H9 (cell line): ENCODE measurements around the gene USP40. TPM values are rescaled to one million over a fixed set of nuclear protein-coding genes. Genes with fewer than 3 reads are reported as not detected.
"Not testable (repeated sequence)": the region's sequence is repeated elsewhere in the genome, so short reads cannot be mapped to it uniquely, and the experiment has no call there.

Source experiments
- DNase-seq: peaks from one replicate; pipeline ENCODE4 v3.0.0-alpha.2; 2017
- H2AFZ ChIP-seq: one replicate; pipeline ENCODE4 v1.6.1; 2013; ENCODE audit warnings: mild to moderate bottlenecking, low read length, control low read depth, moderate library complexity
- H2AK5ac ChIP-seq: 2 replicates; pipeline ENCODE4 v1.6.1; 2013; ENCODE audit warnings: low read length, control low read depth, mixed read lengths; ENCODE audit not compliant: insufficient read length
- H2BK120ac ChIP-seq: one replicate; pipeline ENCODE4 v1.6.1; 2013; ENCODE audit warnings: low read depth, mild to moderate bottlenecking, low read length, control low read depth, inconsistent platforms; ENCODE audit not compliant: poor library complexity, severe bottlenecking
- H2BK12ac ChIP-seq: 2 replicates; pipeline ENCODE4 v1.6.1; 2013; ENCODE audit warnings: low read length, control low read depth, mixed read lengths, low read depth; ENCODE audit not compliant: insufficient read length
- H2BK15ac ChIP-seq: 2 replicates; pipeline ENCODE4 v1.6.1; 2013; ENCODE audit warnings: low read depth, low read length, control low read depth
- H2BK20ac ChIP-seq: one replicate; pipeline ENCODE4 v1.6.1; 2013; ENCODE audit warnings: low read depth, mild to moderate bottlenecking, low read length, control low read depth, inconsistent platforms; ENCODE audit not compliant: poor library complexity, severe bottlenecking
- H2BK5ac ChIP-seq: 2 replicates; pipeline ENCODE4 v1.6.1; 2013; ENCODE audit warnings: low read length, control low read depth, mixed read lengths; ENCODE audit not compliant: insufficient read length
- H3K14ac ChIP-seq: 2 replicates; pipeline ENCODE4 v1.6.1; 2013; ENCODE audit warnings: low read length, control low read depth; ENCODE audit not compliant: insufficient read depth
- H3K18ac ChIP-seq: 2 replicates; pipeline ENCODE4 v1.6.1; 2013; ENCODE audit warnings: low read depth, mild to moderate bottlenecking, mixed read lengths, low read length, control low read depth; ENCODE audit not compliant: insufficient read length
- H3K23ac ChIP-seq: 2 replicates; pipeline ENCODE4 v1.6.1; 2013; ENCODE audit warnings: low read length, control low read depth, mixed read lengths, low read depth; ENCODE audit not compliant: insufficient read length
- H3K23me2 ChIP-seq: 2 replicates; pipeline ENCODE4 v1.6.1; 2013; ENCODE audit warnings: low read depth, mild to moderate bottlenecking, mixed read lengths, low read length, control low read depth; ENCODE audit not compliant: insufficient read length, poor library complexity, severe bottlenecking
- H3K27ac ChIP-seq: 2 replicates; pipeline ENCODE4 v1.5.1; 2013; ENCODE audit warnings: low read length, control low read depth, mixed read lengths, low read depth; ENCODE audit not compliant: insufficient read length
- H3K27me3 ChIP-seq: 2 replicates; pipeline ENCODE4 v1.6.1; 2013; ENCODE audit warnings: low read length, control low read depth, inconsistent platforms; ENCODE audit not compliant: insufficient read depth
- H3K4ac ChIP-seq: 2 replicates; pipeline ENCODE4 v1.6.1; 2013; ENCODE audit warnings: low read depth, mild to moderate bottlenecking, control low read depth, inconsistent platforms, low read length, moderate library complexity
- H3K4me1 ChIP-seq: 2 replicates; pipeline ENCODE4 v1.6.1; 2013; ENCODE audit warnings: low read length, control low read depth, inconsistent platforms; ENCODE audit not compliant: insufficient read depth
- H3K4me2 ChIP-seq: 2 replicates; pipeline ENCODE4 v1.6.1; 2013; ENCODE audit warnings: low read length, control low read depth, mixed read lengths; ENCODE audit not compliant: insufficient read length, insufficient read depth
- H3K56ac ChIP-seq: 2 replicates; pipeline ENCODE4 v1.6.1; 2013; ENCODE audit warnings: low read depth, mild to moderate bottlenecking, mixed read lengths, low read length, control low read depth; ENCODE audit not compliant: insufficient read length
- H3K79me1 ChIP-seq: 2 replicates; pipeline ENCODE4 v1.6.1; 2013; ENCODE audit warnings: low read depth, mild to moderate bottlenecking, moderate library complexity, low read length, control low read depth, inconsistent platforms; ENCODE audit not compliant: insufficient read depth, poor library complexity, severe bottlenecking
- H3K79me2 ChIP-seq: 2 replicates; pipeline ENCODE4 v1.6.1; 2013; ENCODE audit warnings: low read length, control low read depth, inconsistent platforms; ENCODE audit not compliant: insufficient read depth
- H3K9ac ChIP-seq: 2 replicates; pipeline ENCODE4 v1.6.1; 2013; ENCODE audit warnings: low read length, control low read depth, mixed read lengths; ENCODE audit not compliant: insufficient read length; ENCODE audit errors: extremely low read depth
- H3K9me3 ChIP-seq: one replicate; pipeline ENCODE4 v1.6.1; 2013; ENCODE audit warnings: low read depth, low read length, inconsistent platforms; ENCODE audit not compliant: control insufficient read depth
- H3T11ph ChIP-seq: one replicate; pipeline ENCODE4 v1.6.1; 2013; ENCODE audit warnings: mild to moderate bottlenecking, low read length, control low read depth, inconsistent platforms
- H4K20me1 ChIP-seq: one replicate; pipeline ENCODE4 v1.6.1; 2013; ENCODE audit not compliant: control insufficient read depth, insufficient read length, insufficient read depth
- H4K5ac ChIP-seq: 2 replicates; pipeline ENCODE4 v1.6.1; 2013; ENCODE audit warnings: low read depth, mild to moderate bottlenecking, mixed read lengths, low read length, control low read depth; ENCODE audit not compliant: insufficient read length
- H4K8ac ChIP-seq: replicated peaks from 2 replicates; pipeline ENCODE4 v1.6.1; 2013; ENCODE audit warnings: low read length, control low read depth, mixed read lengths, low read depth; ENCODE audit not compliant: insufficient read length
- H4K91ac ChIP-seq: 2 replicates; pipeline ENCODE4 v1.6.1; 2013; ENCODE audit warnings: low read depth, mild to moderate bottlenecking, moderate library complexity, mixed read lengths, low read length, control low read depth; ENCODE audit not compliant: insufficient read length
- H3K27ac Mint-ChIP-seq, 3 experiments: 2 replicates in 2 of 3; 3 replicates in 1 of 3; pipeline ENCODE4 v1.8.0; 2020 to 2021; ENCODE audit warnings: mixed read lengths in 3 of 3, mild to moderate bottlenecking in 1 of 3, moderate library complexity in 1 of 3
- H3K27me3 Mint-ChIP-seq: 2 replicates; pipeline ENCODE4 v1.8.0; 2021; ENCODE audit warnings: low read depth, mild to moderate bottlenecking, moderate library complexity, mixed read lengths
- H3K36me3 Mint-ChIP-seq, 3 experiments: 2 replicates in 2 of 3; 3 replicates in 1 of 3; pipeline ENCODE4 v1.8.0; 2020 to 2021; ENCODE audit warnings: low read depth in 3 of 3, mixed read lengths in 3 of 3; ENCODE audit not compliant: insufficient read depth in 1 of 3
- H3K4me1 Mint-ChIP-seq, 2 experiments: 2 replicates each; pipeline ENCODE4 v1.8.0; 2020; ENCODE audit warnings: mixed read lengths in 2 of 2
- H3K4me3 Mint-ChIP-seq, 2 experiments: 2 replicates in 1 of 2; 3 replicates in 1 of 2; pipeline ENCODE4 v1.8.0; 2020 to 2021; ENCODE audit warnings: mild to moderate bottlenecking in 2 of 2, mixed read lengths in 2 of 2, moderate library complexity in 1 of 2
- H3K9me3 Mint-ChIP-seq, 2 experiments: 2 replicates in 1 of 2; 3 replicates in 1 of 2; pipeline ENCODE4 v1.8.0; 2020; ENCODE audit warnings: mild to moderate bottlenecking in 2 of 2, mixed read lengths in 2 of 2, moderate library complexity in 1 of 2
- WGBS: extraction: QIAGEN DNeasy Blood & Tissue Kit; methylation state at CpG from one replicate; pipeline ENCODE4 v1.1.7; 2013; ENCODE audit warnings: missing lambda C conversion rate, low lambda C conversion rate, mixed read lengths; ENCODE audit not compliant: insufficient read length; ENCODE audit errors: extremely low coverage; 5-methylcytosine and 5-hydroxymethylcytosine counted together
- total RNA-seq: library from RNA; stranded (reverse); gene quantifications from 2 replicates; pipeline ENCODE4 v1.2.1, GENCODE V29; 2021

USP40 gene
- total RNA-seq, 1 experiment from 2014 or later = 7.5 TPM

- Mint-ChIP-seq H3K9me3 (peaks cover 22 to 24% of the 10 kb centered on the region in 2 experiments), H3K36me3 (peaks cover 2 to 12% (median 6%) of the 10 kb centered on the region in 3 experiments)
- H3K14ac ChIP-seq, H3K18ac ChIP-seq, H4K8ac ChIP-seq, H3K9me3 ChIP-seq, H2BK20ac ChIP-seq, H3K9ac ChIP-seq, DNase-seq, H4K20me1 ChIP-seq, H3K23me2 ChIP-seq, H3K27ac Mint-ChIP-seq, H3K4ac ChIP-seq, H2BK15ac ChIP-seq, H3K27ac ChIP-seq, H2AFZ ChIP-seq, H2AK5ac ChIP-seq, H3K23ac ChIP-seq, H2BK120ac ChIP-seq, H3K4me1 Mint-ChIP-seq, H3K27me3 Mint-ChIP-seq, H4K5ac ChIP-seq, H3K79me1 ChIP-seq, H3K4me3 Mint-ChIP-seq, H3K27me3 ChIP-seq, H3K4me2 ChIP-seq, H2BK5ac ChIP-seq, H3K79me2 ChIP-seq, H2BK12ac ChIP-seq, H3K4me1 ChIP-seq, H3K56ac ChIP-seq, H3T11ph ChIP-seq, H4K91ac ChIP-seq: not testable (repeated sequence)
- WGBS = no CpG with 5 or more reads among the region's 5 CpGs
These were observed 10.8 kb upstream of the USP40 start for GRCh38 chr2:233577341-233577740.
